GM18505 (cell line): ENCODE data around the gene PBX2.

Source experiments
- ATAC-seq: cut with Tn5 transposase; IDR thresholded peaks from one replicate; pipeline ENCODE4 v1.9.1; 2021; ENCODE audit not compliant: unreplicated experiment
- POLR2A ChIP-seq: IDR thresholded peaks from 4 replicates; pipeline ENCODE4 v1.6.1; 2011; ENCODE audit warnings: borderline replicate concordance; ENCODE audit not compliant: insufficient read depth, insufficient read length; ENCODE audit errors: extremely low read depth

Gene PBX2

DNA sequence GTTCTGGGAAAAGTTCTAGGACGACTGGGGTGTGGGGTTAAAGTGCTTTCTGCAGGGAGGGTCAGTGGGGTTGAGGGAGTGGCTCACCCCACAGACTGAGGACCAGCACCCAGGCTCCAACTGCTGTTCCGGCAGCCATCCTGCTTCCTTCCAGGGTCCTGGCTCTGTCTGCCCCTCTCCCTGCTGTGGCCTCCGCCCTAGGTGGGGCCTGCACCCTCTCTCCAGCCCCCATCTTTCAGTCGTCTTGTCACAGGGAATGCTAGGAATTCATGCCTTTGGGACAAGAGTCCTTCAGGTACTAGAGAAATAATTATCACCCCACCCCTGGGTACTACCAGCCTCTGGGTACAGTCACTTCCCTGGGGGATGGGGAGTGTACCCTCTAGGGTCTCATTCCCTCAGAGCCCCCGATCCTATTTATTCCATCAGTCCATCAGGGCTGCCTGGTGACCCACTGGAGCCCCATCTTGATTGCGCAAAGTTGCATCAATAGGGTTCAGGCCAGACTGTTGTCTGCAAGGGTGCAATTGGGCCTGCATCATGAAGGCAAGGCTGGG, 5.8 kb downstream of the PBX2 start, which contains the start of gene AGER:
Gene AGER (minus strand): TSS at position 170 of the 557 bp plus-strand sequence. CDS start 31 bp downstream, at position 139.
- TF ChIP-seq POLR2A, result peak; percentile 26
- no peak for ATAC-seq

DNA sequence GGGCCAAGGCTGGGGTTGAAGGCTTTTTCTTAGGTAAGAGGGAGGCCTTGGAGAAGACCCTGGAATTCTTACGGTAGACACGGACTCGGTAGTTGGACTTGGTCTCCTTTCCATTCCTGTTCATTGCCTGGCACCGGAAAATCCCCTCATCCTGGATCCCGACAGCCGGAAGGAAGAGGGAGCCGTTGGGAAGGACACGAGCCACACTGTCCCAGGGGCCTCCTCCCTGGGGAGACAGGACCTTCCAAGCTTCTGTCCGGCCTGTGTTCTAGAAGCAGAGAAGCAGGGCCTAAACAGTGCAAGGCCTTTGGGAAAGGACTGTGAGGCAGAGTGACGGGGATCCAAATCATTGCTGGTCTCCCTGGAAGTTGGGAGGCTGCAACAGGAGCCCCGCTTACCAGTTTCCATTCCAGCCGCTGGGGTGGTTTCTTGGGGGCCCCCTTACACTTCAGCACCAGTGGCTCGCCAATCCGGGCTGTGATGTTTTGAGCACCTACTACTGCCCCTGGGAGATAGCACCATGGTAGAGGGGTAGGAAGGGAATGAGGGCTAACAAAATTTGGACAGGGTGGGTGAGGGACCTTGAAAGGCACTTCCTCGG, 6.4 kb downstream of the PBX2 start:
- TF ChIP-seq POLR2A, result no peak
- no peak for ATAC-seq

DNA sequence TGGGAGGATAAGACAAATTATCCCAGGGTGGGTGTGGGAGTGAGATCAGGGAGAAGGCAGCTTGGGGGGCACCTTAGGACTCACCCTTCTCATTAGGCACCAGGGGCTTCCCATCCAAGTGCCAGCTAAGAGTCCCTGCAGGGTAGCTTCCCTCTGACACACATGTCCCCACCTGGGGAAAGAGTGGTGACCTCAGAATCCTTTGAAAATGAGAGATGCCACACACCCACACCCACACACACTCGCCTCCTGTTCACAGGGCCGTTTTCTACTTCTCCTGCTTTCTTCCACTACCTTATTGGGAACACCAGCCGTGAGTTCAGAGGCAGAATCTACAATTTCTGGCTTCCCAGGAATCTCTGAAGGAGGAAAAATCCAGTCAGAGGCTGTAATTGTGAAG, 7.0 kb downstream of the PBX2 start:
- no peak for TF ChIP-seq POLR2A
- no peak for ATAC-seq

DNA sequence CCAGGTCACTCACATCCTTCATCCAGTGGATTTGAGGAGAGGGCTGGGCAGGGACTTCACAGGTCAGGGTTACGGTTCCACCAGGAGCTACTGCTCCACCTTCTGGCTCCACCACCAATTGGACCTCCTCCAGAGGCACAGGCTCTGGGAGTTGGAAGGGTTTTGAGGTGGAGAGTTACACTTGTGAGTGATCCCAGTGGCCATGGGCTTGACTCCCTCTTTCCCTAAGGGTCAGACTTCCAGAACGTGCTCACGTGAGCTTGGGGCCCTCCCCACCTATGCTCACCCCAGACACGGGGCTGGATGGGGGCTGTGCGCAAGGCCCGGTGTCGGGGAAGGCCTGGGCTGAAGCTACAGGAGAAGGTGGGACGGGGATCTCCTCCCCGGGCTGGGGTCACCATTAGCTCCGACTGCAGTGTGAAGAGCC, 7.4 kb downstream of the PBX2 start:
- ATAC-seq, result no peak
- TF ChIP-seq POLR2A, result no peak

DNA sequence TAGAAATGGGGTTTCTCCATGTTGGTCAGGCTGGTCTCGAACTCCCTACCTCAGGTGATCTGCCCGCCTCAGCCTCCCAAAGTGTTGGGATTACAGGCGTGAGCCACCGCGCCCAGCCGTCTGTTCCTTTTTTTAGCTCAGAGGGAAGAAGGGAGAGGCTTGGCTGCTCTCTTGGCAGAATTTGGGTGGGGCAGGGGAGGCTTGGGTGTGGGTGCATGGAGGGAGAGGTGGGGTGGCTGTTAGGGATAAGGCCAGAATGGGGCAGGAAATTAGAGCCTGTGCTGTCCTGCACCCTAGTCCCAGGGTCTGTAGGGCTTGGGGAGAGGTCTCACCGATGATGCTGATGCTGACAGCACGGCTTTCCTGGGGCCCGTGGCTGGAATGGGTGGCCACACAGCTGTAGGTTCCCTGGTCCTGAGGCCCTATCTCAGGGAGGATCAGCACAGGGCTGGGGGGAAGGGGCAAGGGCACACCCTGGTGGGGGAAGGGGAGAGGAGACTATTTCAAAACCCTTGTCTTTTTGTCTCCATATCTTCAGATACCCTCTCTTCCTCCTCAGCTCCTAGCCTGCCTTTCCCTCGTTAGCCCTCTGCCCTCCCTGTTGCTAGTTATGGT, 8.0 kb downstream of the PBX2 start:
- no peak for TF ChIP-seq POLR2A
- ATAC-seq, result no peak

DNA sequence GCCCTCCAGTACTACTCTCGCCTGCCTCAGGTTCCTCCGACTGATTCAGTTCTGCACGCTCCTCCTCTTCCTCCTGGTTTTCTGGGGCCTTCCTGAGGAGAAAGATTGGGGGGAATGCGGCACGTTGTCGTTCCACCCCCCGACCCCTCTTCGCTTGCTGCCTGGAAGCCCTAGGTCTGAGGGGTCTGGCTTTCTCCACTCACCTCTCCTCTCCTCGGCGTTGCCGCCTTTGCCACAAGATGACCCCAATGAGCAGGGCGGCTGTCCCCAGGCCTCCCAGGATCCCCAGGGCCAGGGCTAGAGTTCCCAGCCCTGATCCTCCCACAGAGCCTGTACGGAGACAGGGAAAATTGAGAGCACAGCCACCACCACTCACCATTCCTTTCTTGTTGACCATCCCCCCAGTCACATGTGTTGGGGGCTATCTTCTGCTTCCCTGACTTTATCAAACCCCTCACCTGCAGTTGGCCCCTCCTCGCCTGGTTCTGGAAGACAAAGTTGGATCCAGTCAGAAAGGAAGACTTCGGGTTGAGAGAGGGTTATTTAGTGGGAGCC, 8.8 kb downstream of the PBX2 start:
- no peak for TF ChIP-seq POLR2A
- ATAC-seq, result no peak

DNA sequence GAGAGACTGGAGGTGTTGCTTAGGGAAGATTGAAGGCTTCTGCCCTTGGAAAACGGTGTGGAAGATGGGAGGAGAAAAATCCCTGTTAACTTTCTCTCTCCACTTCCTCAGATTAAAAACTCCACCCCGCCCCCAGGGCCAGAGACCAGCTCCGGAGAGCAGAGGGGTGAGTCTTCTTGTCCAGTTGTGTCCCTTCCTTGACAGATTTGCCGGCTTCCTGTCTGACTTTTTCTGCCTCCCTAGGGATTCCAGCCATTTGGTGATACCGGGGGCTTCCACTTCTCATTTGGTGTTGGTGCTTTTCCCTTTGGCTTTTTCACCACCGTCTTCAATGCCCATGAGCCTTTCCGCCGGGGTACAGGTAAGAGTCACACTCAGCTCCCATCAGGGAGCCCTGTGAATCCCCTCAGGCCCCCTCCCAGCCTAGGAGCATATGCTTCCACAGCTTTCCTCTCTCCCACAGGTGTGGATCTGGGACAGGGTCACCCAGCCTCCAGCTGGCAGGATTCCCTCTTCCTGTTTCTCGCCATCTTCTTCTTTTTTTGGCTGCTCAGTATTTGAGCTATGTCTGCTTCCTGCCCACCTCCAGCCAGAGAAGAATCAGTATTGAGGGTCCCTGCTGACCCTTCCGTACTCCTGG, 10.1 kb downstream of the PBX2 start:
- no peak for TF ChIP-seq POLR2A
- no peak for ATAC-seq

DNA sequence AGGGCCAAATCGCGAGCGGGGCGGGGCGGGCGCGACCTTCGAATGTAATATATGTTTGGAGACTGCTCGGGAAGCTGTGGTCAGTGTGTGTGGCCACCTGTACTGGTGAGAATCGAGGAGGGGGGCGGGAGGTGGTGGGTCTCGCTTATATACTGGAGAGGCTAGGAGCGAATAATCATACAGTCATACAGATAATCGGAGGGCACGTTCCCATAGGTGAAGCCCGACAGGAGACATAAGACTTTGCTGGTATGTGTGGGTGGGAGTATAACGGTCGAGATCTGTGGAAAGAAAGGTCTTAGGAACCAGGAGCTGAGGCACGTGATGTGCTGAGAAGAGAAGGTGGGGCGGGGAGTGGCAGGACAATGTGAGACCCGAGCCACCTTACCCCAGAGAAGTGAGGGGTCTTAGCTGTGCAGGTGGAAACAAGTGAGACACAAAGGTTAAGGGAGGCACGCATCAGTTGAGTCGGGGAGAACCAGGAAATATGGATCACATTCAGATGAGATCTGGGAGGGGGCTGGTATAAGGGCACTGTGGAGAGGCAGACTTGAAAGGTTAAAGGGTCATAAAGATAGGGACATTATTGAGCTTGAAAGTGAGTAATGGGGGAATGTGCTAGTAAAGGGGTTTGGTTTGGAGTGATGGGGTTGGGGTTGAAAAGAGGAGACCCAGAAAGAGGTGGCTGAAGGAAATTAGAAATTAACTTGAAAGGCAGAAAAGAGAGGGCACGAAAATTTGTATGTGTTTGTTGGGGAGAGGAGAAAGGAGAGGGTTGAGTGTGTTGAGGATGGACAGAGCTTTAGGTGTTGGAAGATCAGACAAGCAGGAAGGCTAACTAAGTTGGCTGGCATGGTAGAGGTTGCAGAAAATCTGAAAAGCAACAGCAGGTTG, 11.2 kb downstream of the PBX2 start:
- ATAC-seq, result no peak
- no peak for TF ChIP-seq POLR2A

DNA sequence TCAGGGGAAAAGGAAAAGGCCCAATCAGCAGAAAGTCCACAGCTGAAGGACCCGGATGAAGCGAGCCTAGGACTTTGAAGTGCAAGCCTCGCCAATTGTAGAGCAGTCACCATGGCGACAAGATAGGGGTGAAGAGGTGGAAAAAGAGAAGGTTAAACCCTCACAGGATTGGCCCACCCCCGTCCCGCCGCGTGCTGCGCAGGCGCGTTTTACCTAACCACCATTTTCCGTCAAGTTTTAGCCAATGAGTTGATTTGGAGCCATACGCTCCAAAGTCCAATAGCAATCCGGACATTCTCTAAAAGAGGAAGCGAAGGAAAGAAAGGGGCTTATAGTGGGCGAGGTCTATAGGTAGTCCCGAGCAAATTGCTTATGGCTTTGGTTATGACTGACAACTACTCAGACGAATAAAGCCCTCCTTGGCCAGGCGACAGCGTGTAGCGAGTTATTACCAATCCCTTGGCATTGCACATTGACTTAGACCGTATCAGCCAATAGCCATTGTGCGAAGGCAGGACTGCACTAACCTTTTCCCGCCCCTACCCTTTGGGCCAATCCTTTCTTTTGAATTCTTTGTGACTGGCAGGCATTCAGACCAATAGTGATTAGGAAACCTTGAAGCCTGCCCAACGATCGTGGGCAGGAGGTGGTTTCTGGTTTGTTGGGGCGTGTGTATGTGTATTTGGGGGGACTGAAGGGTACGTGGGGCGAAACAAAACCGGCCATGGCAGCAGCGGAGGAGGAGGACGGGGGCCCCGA, 12.0 kb downstream of the PBX2 start, which contains the start of gene RNF5:
Gene RNF5 (plus strand): TSS at position 618 of the 759 bp plus-strand sequence. CDS start 107 bp downstream, at position 725.
- peak; percentile 76 for ATAC-seq

DNA sequence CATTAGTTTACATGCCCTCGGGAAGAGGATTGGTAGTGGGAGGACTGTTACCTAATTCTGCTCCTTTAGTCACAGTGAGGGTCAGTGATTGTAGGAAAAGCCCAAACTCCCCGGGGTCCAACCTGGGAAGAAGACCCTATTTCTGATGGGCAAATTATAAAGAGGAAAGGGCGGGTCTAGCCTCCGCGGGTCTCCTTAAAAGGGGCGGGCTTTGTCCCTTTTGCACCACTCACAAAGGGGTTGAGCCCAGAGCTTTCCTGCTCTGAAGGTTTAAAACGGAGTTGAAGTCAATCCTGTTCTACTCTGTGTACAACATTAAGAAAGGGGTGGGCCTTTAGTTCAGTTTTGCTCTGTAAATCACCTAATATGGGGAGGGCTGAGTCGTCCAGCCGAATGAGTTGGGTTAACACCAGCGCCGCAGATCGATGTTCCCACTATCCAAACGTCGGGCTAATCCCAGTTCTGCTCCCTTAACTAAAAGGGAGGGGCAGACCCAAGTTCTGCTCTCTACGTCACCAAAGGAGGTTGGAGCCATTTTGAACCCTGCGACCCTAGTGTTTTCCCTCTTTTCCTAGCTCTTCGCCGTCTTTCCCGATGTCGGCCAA, 12.7 kb downstream of the PBX2 start:
- ATAC-seq, result peak; percentile 3
- TF ChIP-seq POLR2A, result peak; percentile 47

More for the DNA sequence above, 12.0 kb downstream of the PBX2 start, which contains the start of gene RNF5:
- no peak for TF ChIP-seq POLR2A

DNA sequence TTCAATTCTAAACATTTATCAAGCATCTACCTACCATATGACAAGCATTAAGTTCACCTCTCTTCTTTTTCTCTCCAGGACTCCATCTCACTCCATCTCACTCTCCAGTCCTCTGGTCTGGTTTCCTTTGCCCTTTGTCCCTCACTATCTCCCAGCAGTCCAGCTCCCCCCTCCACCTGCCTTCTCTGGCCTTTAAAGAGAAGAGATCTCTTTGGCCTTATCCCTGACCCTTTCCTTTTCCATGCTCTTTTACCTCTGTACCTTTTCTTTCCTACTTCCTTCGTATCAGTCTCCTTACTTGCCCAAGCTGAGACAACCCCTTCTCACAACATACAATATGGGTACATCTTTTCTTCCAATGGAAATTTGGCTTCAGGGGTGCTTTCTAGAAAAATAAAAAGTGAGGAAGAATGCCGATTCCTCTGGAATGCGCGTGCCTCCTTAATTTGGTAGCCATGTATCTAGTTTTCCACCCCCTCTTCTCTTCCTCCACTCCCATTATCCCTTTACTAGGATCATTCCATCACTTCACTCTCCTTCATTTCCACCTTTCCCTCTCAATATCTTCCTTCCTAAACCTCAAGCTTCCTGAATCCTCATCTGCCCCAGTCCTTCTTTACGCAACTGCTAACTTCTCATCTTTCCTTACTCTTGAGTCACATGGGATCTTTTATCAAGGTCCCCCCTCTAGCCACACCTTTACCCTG, 13.4 kb downstream of the PBX2 start:
- ATAC-seq, result no peak
- no peak for TF ChIP-seq POLR2A
